ENCODE results near the gene PIP4K2A. TPM values are rescaled to one million over a fixed set of nuclear protein-coding genes. Genes with fewer than 3 reads are reported as not detected.
A peak's percentile ranks its signal among the peaks of the same experiment; 100 is the strongest.

The PIP4K2A gene
- total RNA-seq, 1 donor from 2014 or later: 24.0 TPM

DNA sequence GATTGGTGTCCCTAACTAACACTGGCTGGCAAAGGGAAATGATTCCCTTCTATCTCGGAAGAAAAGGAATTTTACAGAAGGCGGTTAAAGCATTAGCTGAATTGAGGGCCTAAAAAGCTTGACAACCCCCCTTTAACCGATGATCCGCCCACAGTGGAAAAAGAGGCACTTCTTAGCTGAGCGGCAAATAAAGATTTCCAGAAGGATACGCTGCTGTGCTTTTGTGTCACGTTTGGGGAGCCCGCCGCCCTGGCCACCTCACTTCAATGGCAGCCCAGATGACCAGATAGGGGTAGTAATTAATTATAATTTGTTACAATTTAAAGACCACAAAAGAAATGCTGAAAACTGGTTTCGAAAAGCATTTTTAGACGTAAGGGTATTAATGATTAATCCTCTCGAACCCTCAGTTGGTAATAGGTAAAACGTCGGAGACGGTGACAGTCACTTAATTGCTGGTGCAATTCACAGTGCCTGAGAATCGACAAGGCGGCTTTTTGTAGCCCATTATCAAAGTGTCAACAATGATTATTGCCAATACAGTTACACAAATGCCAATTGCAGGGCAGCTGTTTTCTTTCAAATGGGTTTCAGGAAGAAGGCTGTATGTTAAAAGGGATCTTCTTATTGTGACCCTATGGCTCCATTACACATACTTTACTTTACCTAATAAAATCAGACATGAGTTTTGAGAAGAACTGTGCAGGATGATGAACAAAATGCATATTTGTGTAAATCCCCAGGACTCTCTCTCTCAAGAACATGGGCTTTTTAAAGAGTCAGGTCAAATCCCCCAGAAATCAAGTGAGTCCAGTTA is 154.1 kb downstream of the PIP4K2A start:
- H3K27me3 ChIP-seq (ENCODE audit: control insufficient read depth in 3 of 3, insufficient read depth in 3 of 3, low read length in 3 of 3): no peaks in the 10 kb centered on the region
- H3K9me3 ChIP-seq (ENCODE audit: control insufficient read depth in 3 of 3, low read length in 3 of 3): no peaks in the 10 kb centered on the region
- H3K27ac ChIP-seq (ENCODE audit: low read depth, low read length): no peak overlapping the region
- no peaks in the 10 kb centered on the region for H3K36me3 ChIP-seq (ENCODE audit: control insufficient read depth in 3 of 3, insufficient read depth in 3 of 3, low read length in 3 of 3)
- H3K4me1 ChIP-seq (ENCODE audit: control insufficient read depth in 3 of 3, insufficient read depth in 3 of 3, low read length in 3 of 3): peaks cover 0 to 4% (median 0%) of the 10 kb centered on the region in 3 donors
- no peak overlapping the region for H3K4me3 ChIP-seq (ENCODE audit: low read length in 3 of 3)
- no peak overlapping the region for H3K9ac ChIP-seq (ENCODE audit: low read depth in 1 of 3, low read length in 3 of 3)

DNA sequence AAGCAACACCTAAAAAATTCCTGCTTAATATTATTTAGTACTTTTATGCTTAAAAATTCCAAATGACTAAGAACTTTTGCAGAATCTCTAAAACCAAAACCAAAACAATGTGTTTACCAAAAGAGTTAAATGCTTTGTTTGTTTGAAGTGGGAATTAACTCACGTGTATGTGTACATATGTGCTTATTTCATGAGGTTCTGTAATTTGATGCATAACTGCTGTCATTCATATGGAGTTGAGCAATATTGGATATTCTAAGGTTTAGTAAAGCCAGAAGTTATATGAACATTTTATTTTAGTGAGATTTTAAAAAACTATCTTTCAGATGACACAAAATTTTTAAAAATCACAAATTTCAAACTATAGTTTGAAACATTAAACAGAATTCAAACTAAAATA is 157.1 kb downstream of the PIP4K2A start:
- H3K4me3 ChIP-seq (ENCODE audit: low read length in 3 of 3): no peak overlapping the region
- peak overlapping the region; percentile 41 for H3K27ac ChIP-seq (ENCODE audit: low read depth, low read length)
- no peaks in the 10 kb centered on the region for H3K9me3 ChIP-seq (ENCODE audit: control insufficient read depth in 3 of 3, low read length in 3 of 3)
- no peaks in the 10 kb centered on the region for H3K36me3 ChIP-seq (ENCODE audit: control insufficient read depth in 3 of 3, insufficient read depth in 3 of 3, low read length in 3 of 3)
- no peaks in the 10 kb centered on the region for H3K27me3 ChIP-seq (ENCODE audit: control insufficient read depth in 3 of 3, insufficient read depth in 3 of 3, low read length in 3 of 3)
- peaks cover 15 to 22% (median 19%) of the 10 kb centered on the region in 3 donors for H3K4me1 ChIP-seq (ENCODE audit: control insufficient read depth in 3 of 3, insufficient read depth in 3 of 3, low read length in 3 of 3)
- no peak overlapping the region for H3K9ac ChIP-seq (ENCODE audit: low read depth in 1 of 3, low read length in 3 of 3)

GRCh38 chr10:22556774-22557173 is 157.6 kb downstream of the PIP4K2A start:
- Histone ChIP-seq H3K4me3 (ENCODE audit: low read length in 3 of 3) (no peak overlapping the region), H3K9me3 (ENCODE audit: control insufficient read depth in 3 of 3, low read length in 3 of 3) (no peaks in the 10 kb centered on the region), H3K27me3 (ENCODE audit: control insufficient read depth in 3 of 3, insufficient read depth in 3 of 3, low read length in 3 of 3) (no peaks in the 10 kb centered on the region), H3K36me3 (ENCODE audit: control insufficient read depth in 3 of 3, insufficient read depth in 3 of 3, low read length in 3 of 3) (no peaks in the 10 kb centered on the region), H3K9ac (ENCODE audit: low read depth in 1 of 3, low read length in 3 of 3) (no peak overlapping the region), H3K4me1 (ENCODE audit: control insufficient read depth in 3 of 3, insufficient read depth in 3 of 3, low read length in 3 of 3) (peaks cover 15 to 27% (median 23%) of the 10 kb centered on the region in 3 donors), H3K27ac (ENCODE audit: low read depth, low read length) (peak overlapping the region; percentile 41)

DNA sequence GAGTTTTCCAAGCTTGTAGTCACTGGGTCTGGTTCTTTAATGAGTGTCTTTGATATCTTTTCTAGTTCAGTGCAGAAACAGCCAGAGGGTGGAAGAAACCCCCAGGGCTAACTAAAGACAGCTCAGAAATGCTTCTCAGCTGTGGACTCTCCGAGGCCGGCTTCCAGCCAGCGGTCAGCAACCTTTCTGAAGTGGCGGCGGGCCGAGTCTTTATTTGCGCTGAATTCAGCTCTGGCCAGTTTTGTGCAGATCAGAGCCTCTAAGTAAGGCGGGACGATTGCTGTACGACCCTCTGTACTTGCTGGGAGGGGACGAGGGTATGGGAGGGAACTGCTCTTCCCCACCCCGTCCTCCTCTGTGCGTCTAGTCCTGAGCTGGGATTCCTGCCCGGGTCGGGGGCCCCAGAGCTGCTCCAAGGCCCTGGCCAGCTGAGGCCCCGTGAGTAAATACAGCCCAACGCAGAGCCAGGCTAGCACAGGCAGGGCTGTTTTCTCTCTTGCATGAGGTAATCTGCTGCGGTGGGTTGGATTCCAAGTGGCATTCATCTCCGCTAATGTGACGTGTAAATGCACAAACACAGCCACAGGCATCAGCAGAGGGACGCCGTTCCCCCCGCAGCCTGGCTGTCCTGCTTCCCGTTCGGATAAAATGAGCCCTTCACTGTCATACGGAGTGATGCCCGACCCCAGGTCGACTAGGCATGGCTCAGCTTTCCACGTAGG is 159.8 kb downstream of the PIP4K2A start:
- Histone ChIP-seq H3K36me3 (ENCODE audit: control insufficient read depth in 3 of 3, insufficient read depth in 3 of 3, low read length in 3 of 3) (no peaks in the 10 kb centered on the region), H3K27me3 (ENCODE audit: control insufficient read depth in 3 of 3, insufficient read depth in 3 of 3, low read length in 3 of 3) (no peaks in the 10 kb centered on the region), H3K9ac (ENCODE audit: low read depth in 1 of 3, low read length in 3 of 3) (peak overlapping the region; percentile 78 to 86 (median 84)), H3K4me1 (ENCODE audit: control insufficient read depth in 3 of 3, insufficient read depth in 3 of 3, low read length in 3 of 3) (peaks cover 17 to 35% (median 26%) of the 10 kb centered on the region in 3 donors), H3K4me3 (ENCODE audit: low read length in 3 of 3) (peak overlapping the region; percentile 60 to 65 (median 61)), H3K27ac (ENCODE audit: low read depth, low read length) (peak overlapping the region; percentile 91), H3K9me3 (ENCODE audit: control insufficient read depth in 3 of 3, low read length in 3 of 3) (no peaks in the 10 kb centered on the region)

- Histone ChIP-seq H3K27me3 (ENCODE audit: control insufficient read depth in 3 of 3, insufficient read depth in 3 of 3, low read length in 3 of 3) (no peaks in the 10 kb centered on the region), H3K9me3 (ENCODE audit: control insufficient read depth in 3 of 3, low read length in 3 of 3) (no peaks in the 10 kb centered on the region), H3K27ac (ENCODE audit: low read depth, low read length) (peak overlapping the region; percentile 91), H3K9ac (ENCODE audit: low read depth in 1 of 3, low read length in 3 of 3) (peak overlapping the region in 1 of 3 donors; percentile 65), H3K36me3 (ENCODE audit: control insufficient read depth in 3 of 3, insufficient read depth in 3 of 3, low read length in 3 of 3) (peaks cover 0 to 3% (median 0%) of the 10 kb centered on the region in 3 donors), H3K4me3 (ENCODE audit: low read length in 3 of 3) (peak overlapping the region in 1 of 3 donors; percentile 14), H3K4me1 (ENCODE audit: control insufficient read depth in 3 of 3, insufficient read depth in 3 of 3, low read length in 3 of 3) (peaks cover 17 to 35% (median 26%) of the 10 kb centered on the region in 3 donors)
Measured at GRCh38 chr10:22553452-22553995, 160.9 kb downstream of the PIP4K2A start.

GRCh38 chr10:22552888-22553378 is 161.4 kb downstream of the PIP4K2A start:
- Histone ChIP-seq H3K4me1 (ENCODE audit: control insufficient read depth in 3 of 3, insufficient read depth in 3 of 3, low read length in 3 of 3) (peaks cover 17 to 35% (median 26%) of the 10 kb centered on the region in 3 donors), H3K27ac (ENCODE audit: low read depth, low read length) (peak overlapping the region; percentile 62), H3K9me3 (ENCODE audit: control insufficient read depth in 3 of 3, low read length in 3 of 3) (no peaks in the 10 kb centered on the region), H3K9ac (ENCODE audit: low read depth in 1 of 3, low read length in 3 of 3) (peak overlapping the region in 1 of 3 donors; percentile 65), H3K27me3 (ENCODE audit: control insufficient read depth in 3 of 3, insufficient read depth in 3 of 3, low read length in 3 of 3) (no peaks in the 10 kb centered on the region), H3K36me3 (ENCODE audit: control insufficient read depth in 3 of 3, insufficient read depth in 3 of 3, low read length in 3 of 3) (peaks cover 0 to 3% (median 0%) of the 10 kb centered on the region in 3 donors), H3K4me3 (ENCODE audit: low read length in 3 of 3) (peak overlapping the region in 1 of 3 donors; percentile 14)

GRCh38 chr10:22551681-22552365 is 162.6 kb downstream of the PIP4K2A start:
- peaks cover 0 to 4% (median 3%) of the 10 kb centered on the region in 3 donors for H3K36me3 ChIP-seq (ENCODE audit: control insufficient read depth in 3 of 3, insufficient read depth in 3 of 3, low read length in 3 of 3)
- no peak overlapping the region for H3K9ac ChIP-seq (ENCODE audit: low read depth in 1 of 3, low read length in 3 of 3)
- H3K27ac ChIP-seq (ENCODE audit: low read depth, low read length): peak overlapping the region; percentile 62

DNA sequence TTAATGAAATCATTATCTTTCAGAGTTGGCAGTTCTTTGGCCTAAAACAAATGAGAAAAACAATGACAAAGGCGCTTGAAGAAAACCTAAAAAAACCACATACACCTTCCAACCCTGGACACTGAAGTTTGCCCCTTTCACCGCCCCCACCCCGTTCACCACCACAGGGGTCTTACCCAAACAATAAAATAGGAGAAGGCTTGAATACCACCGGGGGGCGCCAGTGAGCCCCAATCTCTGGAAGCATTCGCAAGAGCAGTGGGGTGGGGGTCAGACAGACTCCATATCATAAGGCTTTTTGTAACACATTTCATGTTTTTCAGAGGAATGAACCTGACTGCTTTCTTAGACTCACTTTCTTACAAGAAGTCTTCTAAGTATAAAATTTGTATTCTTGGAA is 163.6 kb downstream of the PIP4K2A start:
- peaks cover 17 to 31% (median 26%) of the 10 kb centered on the region in 3 donors for H3K4me1 ChIP-seq (ENCODE audit: control insufficient read depth in 3 of 3, insufficient read depth in 3 of 3, low read length in 3 of 3)
- H3K27me3 ChIP-seq (ENCODE audit: control insufficient read depth in 3 of 3, insufficient read depth in 3 of 3, low read length in 3 of 3): no peaks in the 10 kb centered on the region
- H3K4me3 ChIP-seq (ENCODE audit: low read length in 3 of 3): no peak overlapping the region
- H3K9ac ChIP-seq (ENCODE audit: low read depth in 1 of 3, low read length in 3 of 3): no peak overlapping the region
- H3K36me3 ChIP-seq (ENCODE audit: control insufficient read depth in 3 of 3, insufficient read depth in 3 of 3, low read length in 3 of 3): peaks cover 0 to 4% (median 3%) of the 10 kb centered on the region in 3 donors
- H3K27ac ChIP-seq (ENCODE audit: low read depth, low read length): no peak overlapping the region
- H3K9me3 ChIP-seq (ENCODE audit: control insufficient read depth in 3 of 3, low read length in 3 of 3): no peaks in the 10 kb centered on the region

More at GRCh38 chr10:22551681-22552365, 162.6 kb downstream of the PIP4K2A start:
- H3K4me3 ChIP-seq (ENCODE audit: low read length in 3 of 3): no peak overlapping the region
- no peaks in the 10 kb centered on the region for H3K27me3 ChIP-seq (ENCODE audit: control insufficient read depth in 3 of 3, insufficient read depth in 3 of 3, low read length in 3 of 3)
- H3K9me3 ChIP-seq (ENCODE audit: control insufficient read depth in 3 of 3, low read length in 3 of 3): no peaks in the 10 kb centered on the region
- H3K4me1 ChIP-seq (ENCODE audit: control insufficient read depth in 3 of 3, insufficient read depth in 3 of 3, low read length in 3 of 3): peaks cover 17 to 32% (median 26%) of the 10 kb centered on the region in 3 donors

DNA sequence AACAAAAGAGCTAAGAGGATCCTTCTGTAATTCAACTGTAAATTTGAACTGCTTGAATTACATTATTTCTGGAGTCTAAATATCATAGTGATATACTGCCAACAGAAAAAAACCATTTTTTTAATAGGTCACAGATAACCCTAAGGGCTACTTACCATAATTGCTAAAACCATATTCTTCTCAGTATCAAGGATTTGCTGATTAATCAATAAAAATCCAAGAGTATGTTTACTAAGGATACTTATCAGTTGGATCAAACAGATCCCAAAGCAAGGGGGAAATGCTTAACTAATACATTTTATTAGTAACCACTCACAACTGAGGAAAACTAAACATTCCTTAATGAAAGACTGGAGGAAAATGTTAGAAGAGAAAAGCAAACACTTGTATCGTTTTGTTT is 166.0 kb downstream of the PIP4K2A start:
- H3K9me3 ChIP-seq (ENCODE audit: control insufficient read depth in 3 of 3, low read length in 3 of 3): no peaks in the 10 kb centered on the region
- peaks cover 3 to 4% (median 4%) of the 10 kb centered on the region in 3 donors for H3K36me3 ChIP-seq (ENCODE audit: control insufficient read depth in 3 of 3, insufficient read depth in 3 of 3, low read length in 3 of 3)
- H3K9ac ChIP-seq (ENCODE audit: low read depth in 1 of 3, low read length in 3 of 3): no peak overlapping the region
- peaks cover 2 to 36% (median 22%) of the 10 kb centered on the region in 3 donors for H3K4me1 ChIP-seq (ENCODE audit: control insufficient read depth in 3 of 3, insufficient read depth in 3 of 3, low read length in 3 of 3)
- H3K27me3 ChIP-seq (ENCODE audit: control insufficient read depth in 3 of 3, insufficient read depth in 3 of 3, low read length in 3 of 3): no peaks in the 10 kb centered on the region
- no peak overlapping the region for H3K27ac ChIP-seq (ENCODE audit: low read depth, low read length)
- no peak overlapping the region for H3K4me3 ChIP-seq (ENCODE audit: low read length in 3 of 3)

All from skeletal muscle tissue (tissue), 4 donors.